Right ventricle myocardium superior (tissue), 1 donor: ENCODE data around the gene SPEM1. TPM values are rescaled to one million over a fixed set of nuclear protein-coding genes. Genes with fewer than 3 reads are reported as not detected.
A peak's percentile ranks its signal among the peaks of the same experiment; 100 is the strongest.

Experiments
- ATAC-seq: fragments of 200-7000 bp; cut with Tn5 transposase; one replicate; pipeline ENCODE4 v1.9.1; 2020; ENCODE audit warnings: mild to moderate bottlenecking; ENCODE audit not compliant: poor library complexity
- DNase-seq: peaks from one replicate; pipeline ENCODE4 v3.0.0-alpha.2; 2020
- intact Hi-C: fragments of 100-400 bp; cut with DNase I; formaldehyde crosslinking; loops from one replicate; pipeline ENCODE4 v1.11.2; 2022
- total RNA-seq: library from RNA; stranded (reverse); fragmentation: NEBNext Ultra II Directional; extraction: Animal tissue kit (Norgen Biotek cat#: 25700); gene quantifications from one replicate; pipeline ENCODE4 v1.2.1, GENCODE V29; 2021
- donor health status: DM: no; HTN: yes; CAD: no; lungs with severe emphysema.

Gene SPEM1
- total RNA-seq, 1 donor from 2014 or later, result not detected

DNA sequence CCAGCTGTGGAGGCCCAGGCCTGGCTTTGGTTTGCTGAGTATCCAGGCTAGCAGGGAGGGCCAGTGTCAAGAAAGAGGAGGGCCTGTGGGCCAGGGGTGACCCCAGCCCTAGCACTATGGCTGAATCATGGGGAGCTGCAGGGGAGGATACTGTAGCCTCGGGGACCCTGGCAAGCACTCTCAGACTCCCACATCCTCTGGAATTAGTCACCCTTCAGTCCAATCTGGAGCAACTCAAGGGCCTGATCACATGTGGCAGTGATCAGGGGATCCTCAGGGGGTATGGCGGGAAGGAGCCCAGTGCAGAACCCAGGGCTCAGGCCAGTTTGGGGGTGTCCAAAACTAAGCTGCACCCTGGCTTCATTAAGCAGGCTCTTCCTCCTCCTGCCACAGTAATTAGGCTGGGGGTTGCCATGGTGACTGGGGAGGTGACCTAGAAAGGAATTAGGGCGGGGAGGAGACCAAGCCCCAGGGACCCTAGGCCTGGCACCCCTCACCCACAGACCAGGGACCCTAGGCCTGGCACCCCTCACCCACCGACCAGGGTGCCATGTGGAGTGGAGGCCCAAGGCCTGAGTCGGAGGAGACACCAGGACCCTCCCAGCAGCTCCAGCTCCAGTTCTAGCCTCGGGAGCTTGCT, 6.7 kb upstream of the SPEM1 start:
- intact Hi-C loops, result no loop called here
- DNase-seq (no peak), ATAC-seq (no peak)

DNA sequence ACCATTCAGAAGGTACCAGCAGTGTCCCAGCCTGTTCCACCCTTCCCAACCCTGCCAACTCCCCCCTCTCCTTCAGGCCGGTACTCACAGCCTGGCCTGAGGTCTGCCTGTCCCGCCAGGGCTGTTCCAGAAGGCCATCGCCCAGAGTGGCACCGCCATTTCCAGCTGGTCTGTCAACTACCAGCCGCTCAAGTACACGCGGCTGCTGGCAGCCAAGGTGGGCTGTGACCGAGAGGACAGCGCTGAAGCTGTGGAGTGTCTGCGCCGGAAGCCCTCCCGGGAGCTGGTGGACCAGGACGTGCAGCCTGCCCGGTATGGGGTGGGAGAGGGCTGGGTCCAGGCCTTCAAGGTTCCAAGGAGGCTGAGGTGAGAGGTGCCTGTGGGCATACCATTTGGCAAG, 5.3 kb upstream of the SPEM1 start:
- ATAC-seq (no peak), DNase-seq (no peak)
- intact Hi-C loops, result no loop called here

DNA sequence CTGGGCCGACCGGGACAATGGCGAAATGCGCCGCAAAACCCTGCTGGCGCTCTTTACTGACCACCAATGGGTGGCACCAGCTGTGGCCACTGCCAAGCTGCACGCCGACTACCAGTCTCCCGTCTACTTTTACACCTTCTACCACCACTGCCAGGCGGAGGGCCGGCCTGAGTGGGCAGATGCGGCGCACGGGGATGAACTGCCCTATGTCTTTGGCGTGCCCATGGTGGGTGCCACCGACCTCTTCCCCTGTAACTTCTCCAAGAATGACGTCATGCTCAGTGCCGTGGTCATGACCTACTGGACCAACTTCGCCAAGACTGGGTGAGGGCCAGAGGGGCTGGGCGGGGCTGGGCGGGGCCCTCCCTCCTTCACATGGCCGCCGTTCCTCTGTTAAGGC, 4.3 kb upstream of the SPEM1 start:
- DNase-seq (no peak), ATAC-seq (no peak)
- intact Hi-C loops, result no loop called here

DNA sequence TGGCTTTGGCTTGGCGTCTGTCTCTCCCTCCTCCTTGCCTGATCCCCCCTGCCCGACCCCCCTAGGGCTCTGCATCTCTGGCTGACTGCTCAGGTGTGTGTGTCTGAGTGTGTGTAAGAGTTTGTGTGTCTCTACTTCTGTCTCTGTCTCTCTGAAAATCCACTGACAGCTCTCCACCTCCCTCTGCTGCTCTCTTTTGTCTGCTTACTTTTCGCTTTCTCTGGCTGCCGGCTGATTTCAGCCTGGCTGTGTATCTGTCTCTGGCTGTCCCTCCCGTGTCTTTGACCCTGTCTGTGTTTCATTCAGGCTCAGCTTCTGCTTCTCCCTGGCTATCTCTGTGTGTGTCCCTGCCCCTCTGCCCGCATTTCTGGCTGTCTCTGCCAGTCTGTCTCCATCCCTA, 3.8 kb upstream of the SPEM1 start:
- intact Hi-C loops, result no loop called here
- ATAC-seq (no peak), DNase-seq (no peak)

DNA sequence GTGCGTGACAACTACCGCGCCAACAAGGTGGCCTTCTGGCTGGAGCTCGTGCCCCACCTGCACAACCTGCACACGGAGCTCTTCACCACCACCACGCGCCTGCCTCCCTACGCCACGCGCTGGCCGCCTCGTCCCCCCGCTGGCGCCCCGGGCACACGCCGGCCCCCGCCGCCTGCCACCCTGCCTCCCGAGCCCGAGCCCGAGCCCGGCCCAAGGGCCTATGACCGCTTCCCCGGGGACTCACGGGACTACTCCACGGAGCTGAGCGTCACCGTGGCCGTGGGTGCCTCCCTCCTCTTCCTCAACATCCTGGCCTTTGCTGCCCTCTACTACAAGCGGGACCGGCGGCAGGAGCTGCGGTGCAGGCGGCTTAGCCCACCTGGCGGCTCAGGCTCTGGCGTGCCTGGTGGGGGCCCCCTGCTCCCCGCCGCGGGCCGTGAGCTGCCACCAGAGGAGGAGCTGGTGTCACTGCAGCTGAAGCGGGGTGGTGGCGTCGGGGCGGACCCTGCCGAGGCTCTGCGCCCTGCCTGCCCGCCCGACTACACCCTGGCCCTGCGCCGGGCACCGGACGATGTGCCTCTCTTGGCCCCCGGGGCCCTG, 3.0 kb upstream of the SPEM1 start:
- no peak for DNase-seq

DNA sequence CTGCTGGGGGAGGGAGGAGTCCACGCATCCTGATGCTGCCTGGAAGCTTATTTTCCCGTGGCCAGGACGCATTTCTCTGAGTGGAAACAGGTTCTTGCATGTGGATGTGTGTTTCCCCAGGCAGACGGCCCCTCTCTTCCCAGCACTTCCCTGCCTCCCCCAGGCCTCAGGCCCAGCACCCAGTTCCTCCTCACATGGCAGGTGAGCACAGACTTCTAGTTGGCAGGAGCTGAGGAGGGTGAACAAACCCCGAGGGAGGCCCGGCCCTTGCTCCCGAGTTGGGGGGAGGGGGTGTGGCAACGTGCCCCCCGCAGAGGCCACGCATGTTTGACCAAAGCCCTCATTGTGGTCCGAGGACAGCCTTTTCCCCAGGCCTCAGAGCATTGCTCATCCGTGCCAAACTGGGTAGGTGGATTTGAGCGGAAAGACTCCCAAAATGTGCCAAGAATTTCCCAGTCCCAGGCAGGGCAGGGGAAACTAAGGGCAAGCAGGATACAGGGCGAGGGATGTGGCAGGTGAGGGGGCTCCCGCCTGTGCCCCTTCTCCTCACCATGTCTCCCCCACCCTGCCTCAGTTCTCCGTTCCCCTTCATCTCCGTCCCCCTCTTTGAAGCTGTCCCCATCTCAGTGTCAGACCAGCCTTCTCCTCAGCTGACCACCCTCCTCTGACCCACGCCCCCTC, 1.5 kb upstream of the SPEM1 start:
- intact Hi-C loops, result no loop called here
- ATAC-seq (no peak), DNase-seq (no peak)

More for the DNA sequence above, 3.0 kb upstream of the SPEM1 start:
- intact Hi-C loops, result no loop called here
- no peak for ATAC-seq

DNA sequence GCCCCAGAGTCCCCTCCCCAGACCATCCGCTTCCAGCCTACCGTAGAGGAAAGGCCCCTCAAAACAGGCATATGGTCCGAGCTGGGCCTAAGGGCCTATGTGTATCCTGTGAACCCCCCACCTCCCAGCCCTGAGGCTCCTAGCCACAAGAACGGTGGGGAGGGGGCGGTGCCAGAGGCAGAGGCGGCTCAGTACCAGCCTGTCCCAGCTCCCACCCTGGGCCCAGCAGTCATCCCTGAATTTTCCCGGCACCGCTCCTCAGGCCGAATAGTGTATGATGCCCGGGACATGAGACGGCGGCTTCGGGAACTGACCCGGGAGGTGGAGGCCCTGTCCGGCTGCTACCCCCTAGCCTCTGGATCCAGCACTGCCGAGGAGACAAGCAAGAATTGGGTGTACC, 1.1 kb downstream of the SPEM1 start:
- ATAC-seq (no peak), DNase-seq (no peak)
- intact Hi-C loops, result no loop called here

DNA sequence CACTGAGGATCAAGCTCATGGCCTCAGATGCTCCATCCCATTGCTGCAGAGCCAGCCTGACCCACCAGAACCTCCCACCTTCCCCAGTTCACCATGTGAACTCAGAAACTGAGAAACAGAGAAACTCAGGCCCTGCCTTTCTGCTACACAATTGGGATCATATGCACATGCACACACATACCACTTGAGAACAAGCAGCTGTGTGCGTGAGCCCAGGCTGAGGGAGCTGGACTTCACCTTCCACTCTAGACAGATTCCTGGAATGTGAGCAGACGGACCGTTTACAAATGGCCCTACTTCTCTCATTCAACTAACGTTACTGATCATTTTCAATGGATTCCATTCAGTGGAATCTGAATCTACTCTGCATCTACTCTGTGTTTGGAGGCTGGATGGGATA, 3.6 kb downstream of the SPEM1 start:
- DNase-seq, result no peak
- ATAC-seq, result no peak
- intact Hi-C loops, result no loop called here

DNA sequence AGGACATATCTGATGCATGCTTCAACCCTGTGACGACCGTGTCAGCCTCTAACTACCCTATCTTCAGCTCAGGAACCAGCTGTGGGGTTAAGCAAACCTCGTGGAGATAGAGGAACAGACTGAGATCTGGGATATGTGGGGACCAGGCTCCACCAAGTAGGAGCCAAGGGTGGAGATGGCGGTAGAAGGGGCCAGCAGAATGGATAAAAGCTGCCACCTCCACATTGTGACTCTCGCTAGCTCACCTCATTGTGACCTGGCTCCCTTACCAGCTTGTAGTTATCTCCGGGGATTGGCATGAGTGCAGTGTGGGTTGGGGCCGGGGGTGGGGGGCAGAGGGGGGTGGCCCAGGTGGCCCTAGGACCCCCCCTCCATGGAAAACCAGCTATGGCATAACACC, 5.2 kb downstream of the SPEM1 start, which contains the start of gene SPEM2:
TSS of gene SPEM2 (plus strand) at position 301 of the 400 bp plus-strand sequence. CDS start at position 374, 73 bp downstream.
- intact Hi-C loops, result no loop called here
- DNase-seq (no peak), ATAC-seq (no peak)

DNA sequence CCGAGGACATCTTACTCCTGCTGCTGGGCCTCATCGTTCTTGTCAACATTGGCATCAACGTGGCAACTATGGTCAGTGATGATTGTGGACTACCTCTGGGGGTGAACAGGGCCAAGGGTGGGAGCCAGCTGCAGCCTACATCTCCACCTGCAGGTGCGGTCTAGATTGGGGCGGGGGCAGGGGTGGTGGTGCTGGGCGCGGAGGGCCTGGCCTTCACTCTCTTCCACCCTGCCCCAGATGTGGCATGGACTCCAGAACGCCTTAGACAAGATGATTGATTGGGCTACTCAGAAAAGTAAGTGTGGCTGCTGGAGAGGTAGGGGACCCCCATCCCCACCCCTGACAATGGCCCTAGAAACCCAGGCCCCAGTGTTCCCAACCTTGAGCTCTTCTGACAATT, 5.6 kb downstream of the SPEM1 start:
- no peak for DNase-seq
- ATAC-seq, result no peak
- intact Hi-C loops, result no loop called here

DNA sequence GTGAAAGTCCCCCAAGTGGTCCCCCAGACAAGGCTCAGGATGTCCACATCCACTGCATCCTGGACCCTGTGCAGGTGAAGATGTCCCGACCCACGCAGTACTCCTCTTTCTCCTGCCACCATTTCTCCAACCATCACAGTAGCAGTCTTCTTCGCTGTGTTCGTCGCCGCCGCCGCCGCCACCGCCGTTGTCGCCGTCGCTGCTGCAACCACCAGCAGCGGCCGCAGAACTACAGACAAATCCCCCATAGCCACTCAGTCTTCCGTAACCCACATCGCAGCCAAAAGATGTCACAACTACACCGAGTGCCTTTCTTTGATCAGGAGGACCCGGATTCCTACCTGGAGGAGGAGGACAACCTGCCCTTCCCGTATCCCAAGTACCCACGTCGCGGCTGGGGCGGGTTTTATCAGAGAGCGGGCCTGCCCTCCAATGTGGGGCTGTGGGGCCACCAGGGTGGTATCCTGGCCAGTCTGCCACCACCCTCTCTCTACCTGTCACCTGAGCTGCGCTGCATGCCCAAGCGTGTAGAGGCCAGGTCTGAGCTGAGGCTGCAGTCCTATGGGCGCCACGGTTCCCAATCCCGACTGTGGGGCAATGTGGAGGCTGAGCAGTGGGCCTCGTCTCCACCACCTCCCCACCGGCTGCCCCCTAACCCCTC, 6.2 kb downstream of the SPEM1 start:
- intact Hi-C loops, result no loop called here
- ATAC-seq (no peak), DNase-seq (no peak)

DNA sequence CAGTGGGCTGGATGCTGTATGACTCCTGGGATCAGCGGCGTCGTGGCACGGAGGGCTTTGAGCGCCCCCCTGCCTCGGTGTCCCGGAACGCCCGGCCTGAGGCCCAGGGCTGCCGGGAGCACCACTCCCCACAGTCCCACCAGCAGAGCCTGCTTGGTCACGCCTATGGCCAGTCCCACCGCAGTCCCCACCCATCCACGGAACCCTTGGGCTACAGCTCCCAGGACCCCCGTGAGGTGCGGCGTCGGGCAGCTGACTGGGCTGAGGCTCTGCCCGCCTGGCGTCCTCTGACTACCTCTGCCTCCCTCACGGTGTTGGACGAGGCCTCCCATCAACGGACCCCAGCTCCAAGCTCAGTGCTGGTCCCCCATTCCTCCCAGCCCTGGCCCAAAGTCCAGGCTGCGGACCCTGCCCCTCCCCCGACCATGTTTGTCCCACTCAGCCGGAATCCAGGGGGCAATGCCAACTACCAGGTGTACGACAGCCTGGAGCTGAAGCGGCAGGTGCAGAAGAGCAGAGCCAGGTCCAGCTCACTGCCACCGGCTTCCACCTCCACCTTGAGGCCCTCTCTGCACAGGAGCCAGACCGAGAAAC, 6.9 kb downstream of the SPEM1 start:
- DNase-seq (no peak), ATAC-seq (no peak)
- intact Hi-C loops, result no loop called here

DNA sequence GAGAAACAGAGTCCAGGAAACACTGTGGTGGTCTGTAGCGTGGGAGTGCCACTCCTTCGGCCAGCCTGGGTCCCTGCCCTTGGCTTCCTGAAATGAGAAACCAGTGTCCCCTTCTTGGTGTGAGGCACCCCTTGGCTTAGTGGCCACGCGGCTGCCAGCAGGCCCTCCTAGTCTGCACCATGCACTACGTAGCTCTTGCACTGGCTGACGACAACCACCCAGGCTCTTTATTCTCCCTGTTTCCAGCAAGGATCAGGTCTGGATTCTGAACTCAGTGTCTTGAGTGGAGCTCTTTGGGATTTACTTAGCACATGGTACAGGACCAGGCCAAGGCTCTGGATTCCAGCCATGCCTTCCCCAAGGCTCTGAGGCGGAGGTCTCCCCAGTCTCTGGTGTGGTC, 7.4 kb downstream of the SPEM1 start:
- no peak for DNase-seq
- intact Hi-C loops, result no loop called here
- ATAC-seq, result no peak

DNA sequence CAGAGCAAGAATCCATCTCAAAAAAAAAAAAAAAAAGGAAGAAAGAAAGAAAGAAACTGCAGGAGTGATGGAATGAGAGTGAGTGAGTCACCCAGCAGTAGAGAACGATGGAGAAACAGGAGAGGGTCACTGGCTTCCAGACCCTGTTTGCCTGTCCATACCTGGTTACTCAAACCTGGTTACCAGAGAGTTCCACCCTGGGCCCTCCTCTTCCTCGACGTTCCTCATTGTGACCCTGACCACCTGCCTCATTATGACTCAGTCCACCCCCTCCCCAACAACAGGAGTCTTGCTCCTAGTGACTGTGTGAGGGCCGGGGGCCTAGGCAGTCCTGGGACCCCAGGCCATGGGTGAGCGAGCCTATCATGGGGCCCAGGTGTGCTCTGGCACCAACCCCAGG, 8.4 kb downstream of the SPEM1 start, which contains the start of gene SPEM3:
TSS of gene SPEM3 (plus strand) at position 301 of the 400 bp plus-strand sequence. CDS start at position 347, 46 bp downstream.
- ATAC-seq (no peak), DNase-seq (no peak)
- intact Hi-C loops, result no loop called here

DNA sequence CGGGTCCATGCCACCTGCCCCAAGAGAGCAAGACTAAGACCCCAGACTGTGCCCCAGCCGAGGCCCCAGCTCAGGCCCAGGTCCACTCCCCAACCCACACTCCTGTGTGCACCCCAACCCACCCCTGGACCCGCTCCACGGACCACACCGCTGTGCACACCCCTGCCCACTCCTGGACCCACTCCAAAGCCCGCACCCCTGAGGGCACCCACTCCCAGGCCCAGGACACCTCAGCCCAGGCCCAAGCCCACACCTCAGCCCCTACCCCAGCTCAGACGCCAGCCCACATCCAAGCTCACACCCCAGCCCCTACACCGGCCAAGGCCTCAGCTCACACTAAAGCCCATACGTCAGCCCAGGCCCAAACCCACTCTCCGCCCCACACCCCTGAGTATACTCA, 9.6 kb downstream of the SPEM1 start:
- intact Hi-C loops, result loop anchor here (10.0 kb wide), 1 partner anchor 75 kb away; the partner anchor contains the start of genes KCTD11 and TMEM95
- no peak for DNase-seq
- ATAC-seq, result no peak

DNA sequence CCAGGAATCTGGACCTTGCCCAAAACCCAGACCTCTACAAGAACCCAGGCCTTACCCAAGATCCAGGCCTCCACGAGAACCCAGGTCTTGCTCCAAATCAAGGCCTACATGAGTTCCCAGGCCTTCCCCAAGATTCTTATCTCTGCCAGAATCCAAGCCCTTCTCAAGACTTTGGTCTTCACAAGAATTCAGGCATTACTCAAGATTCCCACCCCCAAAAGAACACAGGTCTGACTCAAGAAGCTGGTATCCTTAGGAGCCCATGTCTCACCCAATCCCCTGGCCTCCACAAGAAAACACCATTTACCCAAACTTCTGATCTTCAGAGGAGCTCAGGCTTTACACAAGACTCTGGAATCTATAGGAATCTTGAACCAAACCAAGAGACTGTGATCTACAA, 11.1 kb downstream of the SPEM1 start:
- DNase-seq, result no peak
- no peak for ATAC-seq
- intact Hi-C loops, result loop anchor here (10.0 kb wide), 1 partner anchor 76 kb away; the partner anchor contains the start of genes KCTD11 and TMEM95

DNA sequence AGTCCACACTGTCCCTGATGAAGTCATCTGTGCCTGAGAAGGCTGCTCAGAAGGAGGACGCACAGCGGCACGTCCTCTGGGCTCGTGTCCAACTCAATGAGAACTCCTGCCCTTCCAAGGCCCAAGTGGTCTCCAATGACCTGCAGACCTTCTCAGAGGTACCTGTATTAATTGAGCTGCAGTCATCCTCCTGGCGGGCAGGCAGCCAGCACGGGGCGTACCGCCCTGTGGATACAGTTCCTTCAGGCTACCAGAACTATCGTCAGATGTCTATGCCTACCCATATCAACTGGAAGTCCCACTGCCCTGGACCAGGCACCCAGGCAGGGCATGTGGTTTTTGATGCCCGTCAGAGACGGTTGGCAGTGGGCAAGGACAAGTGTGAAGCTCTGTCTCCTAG, 12.2 kb downstream of the SPEM1 start:
- DNase-seq (no peak), ATAC-seq (no peak)
- intact Hi-C loops, result loop anchor here (10.0 kb wide), 1 partner anchor 77 kb away; the partner anchor contains the start of genes KCTD11 and TMEM95

DNA sequence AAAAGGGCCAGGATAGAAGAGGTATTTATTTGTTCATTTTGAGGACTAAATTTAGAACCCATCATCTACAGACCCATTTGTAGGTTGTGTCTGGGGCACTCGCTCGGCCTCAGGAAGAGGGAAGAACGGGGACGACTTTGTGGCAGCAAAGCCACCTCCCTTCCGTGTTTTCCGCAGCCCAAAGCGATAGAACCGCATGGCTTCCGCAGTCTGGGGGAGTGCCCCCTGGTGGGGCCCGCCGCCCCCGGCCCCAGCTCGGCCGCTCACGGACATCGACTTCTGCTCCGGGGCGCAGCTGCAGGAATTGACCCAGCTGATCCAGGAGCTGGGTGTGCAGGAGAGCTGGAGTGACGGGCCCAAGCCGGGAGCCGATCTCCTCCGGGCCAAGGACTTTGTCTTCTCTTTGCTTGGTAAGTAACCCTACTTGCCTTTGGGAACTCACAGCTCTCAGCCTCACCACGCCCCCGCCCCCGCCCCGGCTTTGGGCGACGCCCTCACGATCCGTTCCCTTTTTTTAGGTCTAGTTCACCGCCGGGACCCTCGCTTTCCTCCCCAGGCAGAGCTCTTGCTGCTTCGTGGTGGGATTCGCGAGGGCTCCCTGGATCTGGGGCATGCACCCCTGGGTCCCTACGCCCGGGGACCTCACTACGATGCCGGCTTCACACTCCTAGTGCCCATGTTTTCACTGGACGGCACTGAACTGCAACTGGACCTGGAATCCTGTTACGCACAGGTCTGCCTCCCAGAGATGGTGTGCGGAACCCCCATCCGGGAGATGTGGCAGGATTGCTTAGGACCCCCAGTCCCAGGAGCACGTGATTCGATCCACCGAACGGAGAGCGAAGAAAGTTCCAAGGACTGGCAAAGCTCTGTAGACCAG, 15.8 kb downstream of the SPEM1 start:
- peak; percentile 71 for DNase-seq
- intact Hi-C loops, result loop anchor here (2.0 to 10.0 kb wide), 3 partner anchors 46 to 125 kb away; partner anchors contain the start of genes KCTD11, POLR2A, SENP3 and SLC35G6
- ATAC-seq, result peak; percentile 1
